ES-I3 (cell line): ENCODE measurements around the gene B4GALNT2.

Source experiments
- H3K36me3 ChIP-seq: 2 replicates; pipeline ENCODE4 v1.6.1; 2013; ENCODE audit warnings: mild to moderate bottlenecking, low read length, control low read depth, moderate library complexity; ENCODE audit not compliant: insufficient read depth
- H3K4me1 ChIP-seq: 2 replicates; pipeline ENCODE4 v1.6.1; 2013; ENCODE audit warnings: mild to moderate bottlenecking, control low read depth, low read length; ENCODE audit not compliant: insufficient read depth
- H3K9ac ChIP-seq: 2 replicates; pipeline ENCODE4 v1.6.1; 2013; ENCODE audit warnings: low read depth, mild to moderate bottlenecking, low read length, moderate library complexity
- H3K9me3 ChIP-seq: 2 replicates; pipeline ENCODE4 v1.6.1; 2013; ENCODE audit warnings: mild to moderate bottlenecking, low read length, moderate library complexity; ENCODE audit not compliant: control insufficient read depth, insufficient read depth

The B4GALNT2 gene

GRCh38 chr17:49198211-49198610, 65.6 kb downstream of the B4GALNT2 start:
- Histone ChIP-seq H3K4me1 (peaks cover 5% of the 10 kb centered on the region; the same call in 1 of the 2 replicates), H3K36me3 (no peaks in the 10 kb centered on the region), H3K9ac (no peak overlapping the region), H3K9me3 (no peaks in the 10 kb centered on the region)

DNA sequence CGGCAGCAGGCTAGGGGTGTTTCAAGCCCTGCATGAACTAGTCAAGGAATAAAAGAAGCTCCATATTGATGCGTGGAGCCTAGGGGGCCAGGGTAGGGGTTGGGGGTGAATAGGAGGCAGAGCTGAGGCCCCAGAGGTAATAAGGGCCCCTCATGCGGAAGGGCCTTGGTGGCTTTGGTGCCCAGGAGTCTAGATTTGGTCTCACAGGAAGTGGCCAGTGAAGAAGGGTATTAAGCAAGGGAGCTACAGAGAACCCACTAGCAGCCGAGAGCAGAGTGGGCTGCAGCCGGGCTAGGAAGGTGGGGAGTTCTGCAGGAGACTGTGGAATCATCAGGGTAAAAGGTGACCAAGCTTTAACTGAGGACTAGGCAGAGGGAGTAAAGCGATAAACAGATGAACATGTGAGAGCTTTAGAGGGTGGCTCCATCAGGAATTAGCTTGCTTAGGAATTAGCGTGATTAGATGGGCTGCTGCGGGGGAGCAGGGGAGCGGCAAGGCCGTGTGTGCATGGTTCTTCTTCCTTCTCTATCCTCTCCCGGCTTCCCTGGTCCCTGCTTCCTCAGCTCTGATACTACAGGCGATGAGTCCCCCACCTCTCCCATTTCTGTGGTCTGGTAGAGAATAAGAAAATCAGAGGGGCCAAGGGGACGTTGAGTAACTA, 68.0 kb downstream of the B4GALNT2 start:
- no peaks in the 10 kb centered on the region for H3K9me3 ChIP-seq
- H3K9ac ChIP-seq = no peak overlapping the region
- H3K4me1 ChIP-seq = 0 out of 2 replicates have a peak, but pooled peaks cover 5% of the 10 kb centered on the region
- H3K36me3 ChIP-seq = no peaks in the 10 kb centered on the region

- H3K36me3 ChIP-seq = no peaks in the 10 kb centered on the region
- H3K9ac ChIP-seq = no peak overlapping the region
- 0 out of 2 replicates have a peak, but pooled peaks cover 5% of the 10 kb centered on the region for H3K4me1 ChIP-seq
- H3K9me3 ChIP-seq = no peaks in the 10 kb centered on the region
Observed at GRCh38 chr17:49201481-49201927, 68.9 kb downstream of the B4GALNT2 start.

DNA sequence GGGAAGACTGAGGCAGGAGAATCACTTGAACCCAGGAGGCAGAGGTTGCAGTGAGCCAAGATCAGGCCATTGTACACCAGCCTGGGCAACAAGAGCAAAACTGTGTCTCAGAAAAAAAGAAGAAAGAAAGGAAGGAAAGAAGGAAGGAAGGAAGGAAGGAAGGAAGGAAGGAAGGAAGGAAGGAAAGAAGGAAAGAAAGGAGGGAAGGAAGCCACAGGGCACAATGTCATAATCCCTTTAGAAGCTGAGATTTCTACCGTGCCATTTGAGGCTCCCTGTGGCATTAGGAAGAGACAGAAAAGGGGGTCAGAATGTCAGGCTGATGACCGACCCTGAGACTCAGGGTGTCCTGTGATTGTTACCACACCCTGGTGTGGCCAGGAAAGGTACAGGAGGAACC, 71.2 kb downstream of the B4GALNT2 start:
- Histone ChIP-seq H3K9ac (no peak overlapping the region), H3K4me1 (0 out of 2 replicates have a peak, but pooled peaks cover under 1% of the 10 kb centered on the region), H3K36me3 (no peaks in the 10 kb centered on the region), H3K9me3 (no peaks in the 10 kb centered on the region)

GRCh38 chr17:49204516-49204915, 71.9 kb downstream of the B4GALNT2 start:
- H3K4me1 ChIP-seq = peaks cover 7% of the 10 kb centered on the region; the same call in 1 of the 2 replicates

DNA sequence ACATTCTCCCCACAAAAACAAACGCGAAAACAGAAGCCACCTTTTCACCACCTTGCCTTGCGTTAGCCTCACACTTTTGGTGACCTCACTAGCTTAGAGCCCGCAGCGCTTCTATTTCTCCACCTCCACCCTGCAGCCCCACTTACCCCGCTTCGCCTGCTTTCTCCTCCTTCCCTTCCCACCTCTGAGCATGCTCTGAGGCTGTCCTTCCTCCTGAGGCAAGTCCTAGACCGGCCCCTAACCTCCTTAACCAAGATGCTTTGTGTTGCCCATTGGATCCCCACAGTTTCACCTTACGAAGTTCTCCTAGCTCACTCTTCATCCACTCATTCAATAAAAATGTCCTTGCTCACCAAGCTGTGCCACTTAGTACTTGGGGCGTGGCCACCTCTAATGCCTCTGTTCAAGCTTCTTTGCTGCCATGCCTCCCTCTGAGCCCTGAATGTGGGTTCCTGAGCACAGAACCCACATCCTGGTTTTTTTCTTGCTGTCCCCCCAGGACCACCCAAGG, 76.5 kb downstream of the B4GALNT2 start:
- H3K9me3 ChIP-seq = no peaks in the 10 kb centered on the region
- H3K9ac ChIP-seq = no peak overlapping the region
- H3K36me3 ChIP-seq = no peaks in the 10 kb centered on the region
- peaks cover 22% of the 10 kb centered on the region for H3K4me1 ChIP-seq

More at GRCh38 chr17:49204516-49204915, 71.9 kb downstream of the B4GALNT2 start:
- H3K36me3 ChIP-seq = no peaks in the 10 kb centered on the region
- no peak overlapping the region for H3K9ac ChIP-seq
- no peaks in the 10 kb centered on the region for H3K9me3 ChIP-seq

DNA sequence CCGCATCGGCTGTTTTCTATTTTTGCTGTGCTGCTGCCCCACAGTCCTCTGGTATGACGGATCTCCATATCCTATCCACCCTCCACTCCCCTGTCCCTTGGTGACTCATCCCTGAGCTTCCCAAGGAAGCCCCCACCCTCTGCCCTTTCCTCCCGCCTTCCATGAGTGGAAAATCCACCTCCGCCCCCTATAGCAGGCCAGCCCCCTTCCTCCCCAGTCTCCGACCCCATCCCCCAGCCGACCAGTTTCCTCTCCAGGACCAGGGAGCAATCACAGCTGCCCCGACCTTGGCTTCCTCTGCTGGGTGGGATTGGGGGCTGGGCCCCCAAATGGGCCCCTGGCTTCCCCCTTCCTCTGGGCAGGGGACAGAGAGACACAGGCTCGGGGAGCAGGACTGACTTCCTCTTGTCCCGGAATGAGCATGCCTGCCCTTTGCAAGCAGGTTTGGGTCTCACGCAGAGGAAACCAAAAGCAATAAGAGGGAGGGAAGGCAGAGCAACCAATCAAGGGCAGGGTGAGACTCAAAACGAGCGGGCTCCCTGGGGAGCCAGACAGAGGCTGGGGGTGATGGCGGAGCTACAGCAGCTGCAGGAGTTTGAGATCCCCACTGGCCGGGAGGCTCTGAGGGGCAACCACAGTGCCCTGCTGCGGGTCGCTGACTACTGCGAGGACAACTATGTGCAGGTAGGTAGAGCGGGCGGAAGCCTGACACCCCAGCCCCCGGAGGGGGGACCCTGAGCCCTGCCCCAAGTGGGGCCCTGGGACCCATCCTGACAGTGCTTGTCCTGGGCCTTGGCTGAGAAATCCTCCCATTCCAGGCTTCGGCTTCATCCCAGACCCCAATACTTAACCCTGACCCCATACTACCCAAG, 77.8 kb downstream of the B4GALNT2 start, which contains the start of the genes ABI3 and GNGT2:
Gene ABI3, plus strand, starts transcription at position 550 of the 872 bp plus-strand sequence. Its CDS starts 18 bp downstream, at position 568.
Gene GNGT2, minus strand, starts transcription at position 417 of the 872 bp plus-strand sequence. CDS start 3,152 bp downstream, outside the sequence.
- Histone ChIP-seq H3K9me3 (no peaks in the 10 kb centered on the region), H3K9ac (peak within 1 kb of the TSS; percentile 62; the same call in 1 of the 2 replicates), H3K36me3 (no peaks in the 10 kb centered on the region), H3K4me1 (peaks cover 22% of the 10 kb centered on the region)

DNA sequence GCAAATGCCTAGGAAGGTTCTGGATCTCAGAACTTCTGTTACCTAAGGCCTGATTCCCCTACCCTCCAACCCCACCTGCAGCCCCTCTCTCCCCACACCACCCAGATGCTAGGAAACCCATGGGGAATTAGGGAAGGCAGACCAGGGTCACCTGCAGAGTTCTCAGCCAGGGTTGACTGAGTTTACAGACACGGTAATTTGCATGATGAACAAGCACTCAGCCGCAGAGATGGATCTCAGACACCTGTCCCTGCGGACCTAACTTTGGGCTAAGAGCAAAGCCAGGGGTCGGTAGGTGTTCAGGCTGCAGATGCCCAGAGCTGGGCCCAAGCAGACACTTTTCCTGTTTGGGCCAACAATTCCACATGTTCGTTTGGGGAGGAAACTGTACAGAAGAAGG, 80.8 kb downstream of the B4GALNT2 start:
- H3K4me1 ChIP-seq = peaks cover 31% of the 10 kb centered on the region
- no peak overlapping the region for H3K9ac ChIP-seq
- no peaks in the 10 kb centered on the region for H3K36me3 ChIP-seq
- no peaks in the 10 kb centered on the region for H3K9me3 ChIP-seq

- Histone ChIP-seq H3K9ac (no peak overlapping the region), H3K9me3 (no peaks in the 10 kb centered on the region), H3K4me1 (peaks cover 31% of the 10 kb centered on the region), H3K36me3 (no peaks in the 10 kb centered on the region)
Observed at GRCh38 chr17:49213847-49214246, 81.3 kb downstream of the B4GALNT2 start.

GRCh38 chr17:49214676-49215360, 82.2 kb downstream of the B4GALNT2 start:
- Histone ChIP-seq H3K36me3 (no peaks in the 10 kb centered on the region), H3K4me1 (peaks cover 21% of the 10 kb centered on the region), H3K9ac (no peak overlapping the region), H3K9me3 (no peaks in the 10 kb centered on the region)

- no peaks in the 10 kb centered on the region for H3K36me3 ChIP-seq
- H3K9me3 ChIP-seq = no peaks in the 10 kb centered on the region
- peaks cover 13% of the 10 kb centered on the region for H3K4me1 ChIP-seq
- no peak overlapping the region for H3K9ac ChIP-seq
Observed at GRCh38 chr17:49216482-49216881, 83.9 kb downstream of the B4GALNT2 start.

DNA sequence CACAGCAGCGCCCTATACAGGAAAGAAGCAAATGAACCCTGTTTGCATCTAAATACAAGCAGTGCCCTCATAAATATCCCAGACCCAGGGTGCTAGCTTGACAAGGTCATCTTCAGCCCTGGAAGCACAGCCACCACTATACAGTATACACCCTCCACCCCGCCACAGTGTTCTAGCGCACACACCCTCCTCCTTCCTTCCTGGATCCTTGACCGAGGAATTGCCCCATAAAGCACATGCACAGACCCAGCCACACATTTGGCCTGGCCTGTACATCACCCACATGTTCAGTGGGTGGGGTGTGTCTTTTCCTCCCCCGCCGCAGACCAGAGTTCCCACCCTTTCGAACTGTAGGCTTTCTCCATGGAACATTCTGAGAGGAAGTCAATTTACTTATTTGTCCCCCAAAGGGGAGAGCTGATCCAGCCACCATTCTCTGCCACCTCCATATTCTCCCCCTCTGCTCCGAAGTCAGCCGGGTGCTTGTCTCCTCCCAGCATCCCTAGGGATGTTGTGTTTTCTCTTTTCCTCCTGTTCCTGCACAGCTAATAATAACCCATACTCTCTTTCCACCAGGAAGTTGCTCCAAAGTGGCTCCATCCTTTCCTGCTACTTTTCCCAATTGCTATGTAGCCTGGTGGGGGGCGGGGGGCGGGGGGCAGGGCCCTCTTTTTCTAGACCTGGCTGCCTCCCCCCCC, 84.5 kb downstream of the B4GALNT2 start:
- Histone ChIP-seq H3K9me3 (no peaks in the 10 kb centered on the region), H3K4me1 (peaks cover 13% of the 10 kb centered on the region), H3K36me3 (no peaks in the 10 kb centered on the region), H3K9ac (no peak overlapping the region)

- Histone ChIP-seq H3K4me1 (peaks cover 13% of the 10 kb centered on the region), H3K36me3 (no peaks in the 10 kb centered on the region), H3K9me3 (no peaks in the 10 kb centered on the region), H3K9ac (no peak overlapping the region)
Observed at GRCh38 chr17:49217651-49218413, 85.3 kb downstream of the B4GALNT2 start.
